Vagina (tissue), 2 donors: Measurements from ENCODE around the gene TNRC6B.

Source experiments
- CTCF ChIP-seq, 3 experiments: fragments of 450-650 bp in 2 of 3; fragments of 200-600 bp in 1 of 3; sonication (generic) in 1 of 3; IDR thresholded peaks; one replicate each; pipeline ENCODE4 v1.5.1; 2017 to 2019; ENCODE audit warnings: antibody characterized with exemption in 3 of 3, mild to moderate bottlenecking in 2 of 3, moderate library complexity in 2 of 3
- POLR2AphosphoS5 ChIP-seq, 2 donors: sonication (generic); formaldehyde crosslinking; IDR thresholded peaks; one replicate each; pipeline ENCODE4 v1.9.0; 2017; ENCODE audit warnings: antibody characterized with exemption in 2 of 2, mild to moderate bottlenecking in 2 of 2, low read depth in 1 of 2; ENCODE audit not compliant: insufficient read depth in 1 of 2

GRCh38 chr22:40182231-40182835, 4.6 kb downstream of the TNRC6B start:
- no peak for TF ChIP-seq CTCF (IDR thresholded peaks at IDR 0.05)
- TF ChIP-seq POLR2AphosphoS5 (IDR thresholded peaks at IDR 0.05; ENCODE audit: insufficient read depth in 1 of 2, low read depth in 1 of 2): no peak
